Retinal pigment epithelial cell (primary cell): Measurements from ENCODE around the gene SCAPER.

Experiments used
- DNase-seq: peaks from one replicate; pipeline ENCODE4 v3.0.0-alpha.2; 2010; ENCODE audit warnings: low read depth
- H3K4me3 ChIP-seq: 2 replicates; pipeline ENCODE4 v1.5.1; 2011; ENCODE audit warnings: mild to moderate bottlenecking, low read length, control low read depth, moderate library complexity
- TF ChIP-seq, protein P1 (sequence below): conservative IDR thresholded peaks from 2 replicates; pipeline ENCODE4 v1.5.1; 2011; ENCODE audit warnings: low read depth, low read length, control low read depth, inconsistent platforms

Gene SCAPER

DNA sequence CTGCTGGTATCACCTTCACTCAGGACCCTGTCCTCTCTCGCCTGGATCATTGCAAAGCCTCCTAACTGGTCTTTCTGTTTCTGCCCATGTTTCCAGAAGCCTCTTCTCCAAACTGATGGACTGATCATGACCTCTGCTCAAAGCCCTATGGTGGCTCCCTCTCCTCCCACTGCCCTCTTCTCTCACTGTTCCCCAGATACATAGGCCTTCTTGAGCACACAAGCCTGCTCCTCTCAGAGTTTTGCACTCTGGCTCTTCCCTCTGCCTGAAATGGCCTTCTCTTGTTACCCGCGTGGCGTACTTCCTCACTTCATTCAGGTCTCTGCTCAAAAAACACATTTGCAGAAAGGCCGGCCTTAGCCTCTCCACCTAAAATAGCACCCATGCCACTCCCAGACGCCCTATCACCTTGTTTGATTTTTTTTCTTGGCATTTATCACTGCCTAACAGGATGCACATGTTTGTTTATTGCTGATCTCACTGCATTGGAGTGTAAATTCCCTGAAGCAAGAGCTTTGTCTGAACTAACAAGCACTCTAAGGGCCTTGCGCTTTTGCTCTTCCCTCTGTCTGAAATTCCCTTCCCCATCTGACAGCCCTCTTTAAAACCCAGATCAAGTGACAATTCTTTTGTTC is 592.5 kb downstream of the SCAPER start:
- TF ChIP-seq, protein P1, sequence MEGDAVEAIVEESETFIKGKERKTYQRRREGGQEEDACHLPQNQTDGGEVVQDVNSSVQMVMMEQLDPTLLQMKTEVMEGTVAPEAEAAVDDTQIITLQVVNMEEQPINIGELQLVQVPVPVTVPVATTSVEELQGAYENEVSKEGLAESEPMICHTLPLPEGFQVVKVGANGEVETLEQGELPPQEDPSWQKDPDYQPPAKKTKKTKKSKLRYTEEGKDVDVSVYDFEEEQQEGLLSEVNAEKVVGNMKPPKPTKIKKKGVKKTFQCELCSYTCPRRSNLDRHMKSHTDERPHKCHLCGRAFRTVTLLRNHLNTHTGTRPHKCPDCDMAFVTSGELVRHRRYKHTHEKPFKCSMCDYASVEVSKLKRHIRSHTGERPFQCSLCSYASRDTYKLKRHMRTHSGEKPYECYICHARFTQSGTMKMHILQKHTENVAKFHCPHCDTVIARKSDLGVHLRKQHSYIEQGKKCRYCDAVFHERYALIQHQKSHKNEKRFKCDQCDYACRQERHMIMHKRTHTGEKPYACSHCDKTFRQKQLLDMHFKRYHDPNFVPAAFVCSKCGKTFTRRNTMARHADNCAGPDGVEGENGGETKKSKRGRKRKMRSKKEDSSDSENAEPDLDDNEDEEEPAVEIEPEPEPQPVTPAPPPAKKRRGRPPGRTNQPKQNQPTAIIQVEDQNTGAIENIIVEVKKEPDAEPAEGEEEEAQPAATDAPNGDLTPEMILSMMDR, result no peak
- no peak overlapping the region for H3K4me3 ChIP-seq
- no peak for DNase-seq

DNA sequence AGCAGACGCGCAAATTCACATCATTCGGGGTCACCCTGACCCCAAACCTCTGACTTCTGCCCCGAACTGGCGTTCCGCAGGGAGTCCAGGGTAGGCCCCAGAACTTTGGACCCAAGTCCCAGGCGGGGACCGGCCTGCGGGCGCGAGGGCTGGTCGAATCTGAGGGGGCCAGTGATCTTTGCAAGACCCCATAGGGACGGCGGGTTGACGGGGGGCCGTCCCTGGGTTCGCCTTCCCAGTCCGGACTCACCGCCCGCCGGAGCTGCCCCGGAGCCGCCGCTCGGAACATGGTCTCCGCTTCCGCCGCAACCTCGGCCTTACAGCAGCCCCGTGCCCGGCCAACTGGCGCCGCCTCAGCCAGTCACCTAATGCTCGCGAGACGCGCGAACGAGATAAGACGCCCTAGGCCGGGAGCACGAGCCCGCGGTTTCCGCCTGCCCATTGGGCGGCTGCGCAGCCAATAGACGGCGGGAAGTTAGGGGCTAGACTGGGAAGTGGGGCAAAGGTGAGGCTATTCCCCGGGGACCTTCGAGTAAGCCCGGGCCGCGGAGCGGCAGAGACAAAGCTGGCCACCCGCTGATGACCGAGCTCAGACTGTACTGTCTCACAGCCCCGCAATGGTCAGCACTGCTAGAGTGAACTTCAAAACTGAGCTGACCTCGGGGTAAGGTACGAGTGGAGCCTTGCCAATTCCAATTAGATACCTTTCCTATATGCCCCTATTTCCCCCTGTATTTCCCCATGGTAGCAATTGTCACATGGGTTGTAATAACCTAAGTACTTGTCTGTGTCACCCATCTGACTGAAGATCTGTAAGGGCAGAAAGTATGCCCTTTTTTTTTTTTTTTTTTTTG is 593.8 kb downstream of the SCAPER start, which contains the start of gene ETFA:
TSS of gene ETFA (minus strand) at position 370 of the 854 bp plus-strand sequence. CDS start at position 289, 81 bp downstream.
- H3K4me3 ChIP-seq, result peak within 1 kb of the TSS; percentile 89
- TF ChIP-seq, protein P1, result no peak
- peak; percentile 83 for DNase-seq

DNA sequence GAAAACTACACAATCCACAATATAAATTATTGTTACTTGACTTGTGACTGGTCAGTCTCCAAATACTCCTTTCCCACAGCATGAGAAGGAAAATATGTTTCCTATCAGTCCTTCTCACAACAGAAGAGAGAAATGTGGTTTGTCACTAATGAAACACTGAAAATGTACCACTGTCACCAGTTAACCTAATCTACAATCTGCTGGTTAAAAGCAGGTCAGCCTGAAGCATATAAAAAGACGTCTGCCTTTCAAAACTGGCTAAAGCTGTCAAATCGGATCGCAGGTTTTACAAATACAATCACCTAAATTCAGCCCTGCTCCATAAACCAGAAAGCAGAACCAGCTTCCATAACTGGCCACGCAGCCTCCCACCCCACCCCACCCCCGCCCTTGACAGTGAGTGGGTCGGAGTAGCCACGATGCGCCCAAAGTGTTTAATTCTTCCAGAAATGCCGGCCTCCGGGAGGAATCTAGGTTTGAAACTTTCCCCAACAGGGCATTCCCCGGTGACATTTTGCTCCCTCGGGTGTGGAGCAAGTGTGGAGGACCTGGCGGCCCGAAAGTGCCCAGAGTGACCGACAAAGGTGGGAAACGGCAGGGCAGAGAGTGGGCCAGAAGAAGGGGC is 594.6 kb downstream of the SCAPER start:
- TF ChIP-seq, protein P1, result no peak
- peak overlapping the region; percentile 89 for H3K4me3 ChIP-seq
- no peak for DNase-seq

DNA sequence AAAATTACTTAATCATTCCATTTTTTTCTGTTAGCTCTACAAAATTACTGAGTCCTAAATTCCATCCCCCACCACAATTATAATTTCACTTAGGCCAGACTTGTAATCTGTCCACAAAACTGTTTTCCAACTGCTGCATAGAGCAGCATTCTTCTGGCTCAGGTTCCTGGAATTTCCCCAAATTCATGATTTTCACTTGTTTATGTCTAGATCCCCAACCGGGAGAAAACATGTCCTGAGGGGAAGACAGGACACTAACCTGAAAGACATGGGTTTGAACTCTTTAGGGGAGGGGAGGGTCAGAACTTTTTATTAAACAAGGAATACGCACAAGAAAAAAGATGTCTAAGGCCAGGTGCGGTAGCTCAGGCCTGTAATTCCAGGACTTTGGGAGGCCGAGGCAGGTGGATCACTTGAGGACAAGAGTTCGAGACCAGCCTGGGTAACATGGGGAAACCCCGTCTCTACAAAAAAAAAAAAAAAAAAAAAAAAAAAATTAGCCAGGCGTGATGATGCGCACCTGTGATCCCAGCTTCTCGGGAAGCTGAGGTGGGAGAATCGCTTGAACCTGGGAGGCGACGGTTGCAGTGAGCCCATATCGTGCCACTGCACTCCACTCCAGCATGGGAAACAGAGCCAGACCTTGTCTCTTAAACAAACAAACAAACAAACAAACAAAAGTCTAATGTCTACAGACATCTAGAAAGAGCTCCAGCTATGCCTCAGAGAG is 595.4 kb downstream of the SCAPER start:
- H3K4me3 ChIP-seq, result peak overlapping the region; percentile 89
- TF ChIP-seq, protein P1, result no peak
- no peak for DNase-seq

DNA sequence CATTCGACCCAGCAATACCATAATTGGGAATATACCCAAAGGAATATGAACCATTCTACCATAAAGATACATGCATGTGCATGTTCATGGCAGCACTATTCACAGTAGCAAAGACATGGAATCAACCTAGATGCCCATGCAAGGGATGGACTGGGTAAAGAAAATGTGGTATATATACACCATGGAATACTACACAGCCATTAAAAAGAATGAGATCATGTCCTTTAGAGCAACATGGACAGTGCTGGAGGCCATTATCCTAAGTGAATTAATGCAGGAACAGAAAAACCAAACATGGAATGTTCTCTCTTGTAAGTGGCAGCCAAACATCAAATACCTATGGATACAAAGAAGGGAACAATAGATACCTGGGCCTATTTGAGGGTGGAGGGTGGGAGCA is 601.2 kb downstream of the SCAPER start:
- no peak overlapping the region for H3K4me3 ChIP-seq
- TF ChIP-seq, protein P1, result no peak
- no peak for DNase-seq

DNA sequence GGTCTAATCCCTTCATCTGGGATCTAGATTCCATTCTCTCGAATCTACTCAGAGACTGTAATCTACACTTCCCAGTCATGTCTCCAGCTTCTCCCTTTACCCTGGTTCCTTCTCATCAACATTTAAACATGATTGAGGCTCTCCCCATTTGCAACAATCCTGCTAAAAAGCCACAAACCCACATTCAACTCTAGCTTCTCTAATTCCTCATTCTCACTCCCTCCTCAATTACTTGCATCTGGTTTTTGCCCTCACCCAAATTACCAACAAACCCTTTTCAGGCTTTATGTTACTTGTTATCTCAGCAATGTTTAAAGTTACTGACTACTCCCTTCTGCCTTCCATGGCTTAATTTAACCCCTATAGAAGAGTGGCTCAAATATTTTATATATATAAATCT is 605.4 kb downstream of the SCAPER start:
- TF ChIP-seq, protein P1, result no peak
- H3K4me3 ChIP-seq, result no peak overlapping the region
- DNase-seq, result no peak
